ENCODE data around the gene ISX.

DNA sequence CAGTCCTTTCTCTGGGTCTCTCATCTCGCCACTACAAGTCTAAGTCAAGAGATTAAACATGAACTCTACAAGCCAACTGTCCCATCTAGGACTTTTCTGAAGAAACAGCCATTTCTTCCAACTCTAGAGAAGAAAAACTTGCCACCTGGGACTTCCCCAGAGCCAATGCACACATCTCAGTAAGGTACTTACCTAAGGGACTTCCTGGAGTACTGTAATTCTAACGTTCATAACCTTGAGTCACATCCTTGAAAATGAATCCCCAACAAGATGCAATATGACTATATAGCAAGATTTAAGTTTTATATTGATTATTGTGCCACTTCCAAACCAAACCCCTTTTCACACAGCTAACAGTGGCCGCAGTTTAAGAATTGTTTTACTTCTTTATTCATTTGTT lies 11.9 kb upstream of the ISX start:
- TF ChIP-seq PBX3 (CRISPR knock-in tag; IDR thresholded peaks at IDR 0.05; ENCODE audit: borderline replicate concordance) (no peak), ZNF10 (CRISPR knock-in tag; IDR thresholded peaks at IDR 0.05; ENCODE audit: borderline replicate concordance, low read depth) (no peak), NFAT5 (CRISPR knock-in tag; IDR thresholded peaks at IDR 0.05) (no peak), FIP1L1 (IDR thresholded peaks at IDR 0.05; ENCODE audit: borderline replicate concordance, insufficient read depth, low read depth, low read length) (no peak), NCOA1 (CRISPR knock-in tag; IDR thresholded peaks at IDR 0.05) (no peak), SRF (IDR thresholded peaks at IDR 0.05; ENCODE audit: low read depth, low read length) (no peak)
